Keratinocyte (primary cell): Measurements from ENCODE around the gene RIPPLY1. TPM values are rescaled to one million over a fixed set of nuclear protein-coding genes. Genes with fewer than 3 reads are reported as not detected.

Source experiments
- DNase-seq: peaks from one replicate; pipeline ENCODE4 v3.0.0-alpha.2; 2011; ENCODE audit warnings: low read depth, missing footprints, low spot score
- FAIRE-seq: peaks from 2 replicates; lab custom pipeline; 2011; peaks lifted over from hg19 to GRCh38; lab: Jason Lieb, UNC
- H2AFZ ChIP-seq: 2 replicates; pipeline ENCODE4 v1.6.0; 2012; ENCODE audit warnings: low read length, control low read depth, inconsistent platforms; ENCODE audit not compliant: control insufficient read depth
- H3K27ac ChIP-seq: 2 replicates; pipeline ENCODE4 v1.5.1; 2011; ENCODE audit warnings: low read length; ENCODE audit not compliant: control insufficient read depth, insufficient read depth
- H3K27me3 ChIP-seq: 3 replicates; pipeline ENCODE4 v1.6.0; 2011; ENCODE audit warnings: low read length; ENCODE audit not compliant: control insufficient read depth, insufficient read depth; ENCODE audit errors: extremely low read depth
- H3K36me3 ChIP-seq, 2 experiments: 2 replicates in 1 of 2; 3 replicates in 1 of 2; pipeline ENCODE4 v1.5.1; 2011; ENCODE audit warnings: low read length in 2 of 2, mild to moderate bottlenecking in 1 of 2; ENCODE audit not compliant: control insufficient read depth in 2 of 2, insufficient read depth in 2 of 2; ENCODE audit errors: extremely low read depth in 1 of 2
- H3K4me1 ChIP-seq: 3 replicates; pipeline ENCODE4 v1.5.1; 2011; ENCODE audit warnings: low read length; ENCODE audit not compliant: control insufficient read depth, insufficient read depth; ENCODE audit errors: extremely low read depth
- H3K4me2 ChIP-seq: 3 replicates; pipeline ENCODE4 v1.6.0; 2011; ENCODE audit warnings: low read depth, low read length; ENCODE audit not compliant: control insufficient read depth, insufficient read depth; ENCODE audit errors: extremely low read depth
- H3K4me3 ChIP-seq, 3 experiments: fragments of 200-600 bp in 1 of 3; sonication (generic) in 1 of 3; 2 replicates in 2 of 3; 3 replicates in 1 of 3; pipeline ENCODE4 v1.5.1; 2011 to 2016; ENCODE audit warnings: low read length in 3 of 3, mild to moderate bottlenecking in 3 of 3, control low read depth in 2 of 3, inconsistent platforms in 1 of 3, low read depth in 1 of 3, mixed read lengths in 1 of 3, mixed run types in 1 of 3, moderate library complexity in 1 of 3; ENCODE audit not compliant: control insufficient read depth in 2 of 3, insufficient read depth in 2 of 3; ENCODE audit errors: extremely low read depth in 1 of 3
- H3K79me2 ChIP-seq: 2 replicates; pipeline ENCODE4 v1.6.0; 2012; ENCODE audit warnings: low read length; ENCODE audit not compliant: control insufficient read depth, insufficient read depth
- H3K9ac ChIP-seq: 3 replicates; pipeline ENCODE4 v1.6.0; 2011; ENCODE audit warnings: low read length; ENCODE audit not compliant: control insufficient read depth, insufficient read depth; ENCODE audit errors: extremely low read depth
- H3K9me1 ChIP-seq: 3 replicates; pipeline ENCODE4 v1.6.0; 2011; ENCODE audit warnings: low read length; ENCODE audit not compliant: control insufficient read depth, insufficient read depth; ENCODE audit errors: extremely low read depth
- H3K9me3 ChIP-seq: 2 replicates; pipeline ENCODE4 v1.5.1; 2012; ENCODE audit warnings: low read depth, low read length; ENCODE audit not compliant: control insufficient read depth
- H4K20me1 ChIP-seq: 3 replicates; pipeline ENCODE4 v1.6.0; 2011; ENCODE audit warnings: low read length; ENCODE audit not compliant: control insufficient read depth, insufficient read depth; ENCODE audit errors: extremely low read depth
- CTCF ChIP-seq, 3 experiments: IDR thresholded peaks in 1 of 3; conservative IDR thresholded peaks in 1 of 3; optimal IDR thresholded peaks in 1 of 3; 2 replicates in 2 of 3; 3 replicates in 1 of 3; pipeline versions ENCODE3 to v1.5.1; 2011; ENCODE audit warnings: low read length in 3 of 3, mild to moderate bottlenecking in 3 of 3, moderate library complexity in 2 of 3, control low read depth in 1 of 3, inconsistent platforms in 1 of 3; ENCODE audit not compliant: insufficient read depth in 2 of 3; ENCODE audit errors: extremely low read depth in 1 of 3
- EZH2 ChIP-seq: IDR thresholded peaks from one replicate; pipeline ENCODE4 v1.6.1; 2012; ENCODE audit warnings: inconsistent platforms, mild to moderate bottlenecking, low read length, moderate library complexity
- dilution Hi-C: fragments of 300-500 bp; cut with MboI; formaldehyde crosslinking; loops from one replicate; pipeline ENCODE4 v1.7.0; 2020; ENCODE audit warnings: low sequenced_read_pairs; ENCODE audit not compliant: extremely low pct_ligation_motif_present
- polyA plus RNA-seq, 5 experiments: library from polyadenylated mRNA; depleted of rRNA in 3 of 5; stranded (reverse) in 3 of 5; stranded (forward) in 1 of 5; unstranded in 1 of 5; fragments of >200 nt; gene quantifications; 1 replicate in 1 of 5; 2 replicates in 3 of 5; 3 replicates in 1 of 5; pipeline versions ENCODE4 v1.2.1 to v1.2.3, GENCODE V29; 2011 to 2012; ENCODE audit warnings: missing spikeins in 2 of 5, low read depth in 1 of 5, low replicate concordance in 1 of 5

The RIPPLY1 gene
- polyA plus RNA-seq, 1 donor (not counting 4 experiments of a cell fraction or from before 2014, with no cell fraction given) = not detected

- Histone ChIP-seq H3K4me2 (no peak overlapping the region), H3K36me3 (no peaks in the 10 kb centered on the region), H2AFZ (no peak overlapping the region), H3K9me1 (no peaks in the 10 kb centered on the region), H3K27ac (no peak overlapping the region), H4K20me1 (no peaks in the 10 kb centered on the region), H3K9me3 (no peaks in the 10 kb centered on the region), H3K9ac (no peak overlapping the region), H3K27me3 (peaks cover 5% of the 10 kb centered on the region), H3K4me1 (no peaks in the 10 kb centered on the region), H3K79me2 (no peaks in the 10 kb centered on the region), H3K4me3 (no peak overlapping the region)
- FAIRE-seq (no peak), DNase-seq (no peak)
- dilution Hi-C loops = no loop called here
- TF ChIP-seq EZH2 = no peak
- no peak for TF ChIP-seq CTCF (optimal IDR thresholded peaks at IDR 0.05 in 1 of 3, IDR thresholded peaks at IDR 0.05 in 1 of 3, conservative IDR thresholded peaks at IDR 0.05 in 1 of 3; ENCODE audit: extremely low read depth in 1 of 3, insufficient read depth in 2 of 3, low read length in 3 of 3)
These were observed 30.4 kb upstream of the RIPPLY1 start for GRCh38 chrX:106933538-106933961.

GRCh38 chrX:106932960-106933537 is 29.9 kb upstream of the RIPPLY1 start:
- H3K27me3 ChIP-seq = peaks cover 5% of the 10 kb centered on the region
- TF ChIP-seq EZH2 (no peak), CTCF (optimal IDR thresholded peaks at IDR 0.05 in 1 of 3, IDR thresholded peaks at IDR 0.05 in 1 of 3, conservative IDR thresholded peaks at IDR 0.05 in 1 of 3; ENCODE audit: extremely low read depth in 1 of 3, insufficient read depth in 2 of 3, low read length in 3 of 3) (no peak)
- no peaks in the 10 kb centered on the region for H3K36me3 ChIP-seq
- no peaks in the 10 kb centered on the region for H3K9me1 ChIP-seq
- dilution Hi-C loops = no loop called here
- no peak overlapping the region for H3K9ac ChIP-seq
- H4K20me1 ChIP-seq = no peaks in the 10 kb centered on the region
- no peaks in the 10 kb centered on the region for H3K9me3 ChIP-seq
- H3K4me1 ChIP-seq = no peaks in the 10 kb centered on the region
- H3K27ac ChIP-seq = no peak overlapping the region
- DNase-seq = no peak
- H3K79me2 ChIP-seq = no peaks in the 10 kb centered on the region
- no peak overlapping the region for H2AFZ ChIP-seq
- no peak for FAIRE-seq
- H3K4me3 ChIP-seq = no peak overlapping the region
- H3K4me2 ChIP-seq = no peak overlapping the region
